Esophagus (tissue), 2 donors: ENCODE results near the gene TMEM253. TPM values are rescaled to one million over a fixed set of nuclear protein-coding genes. Genes with fewer than 3 reads are reported as not detected.

Experiments used
- H3K27ac ChIP-seq, 2 donors: one replicate each; pipeline ENCODE4 v1.5.1; 2013; ENCODE audit warnings: low read depth in 2 of 2, mild to moderate bottlenecking in 2 of 2, inconsistent platforms in 1 of 2, low read length in 1 of 2, moderate library complexity in 1 of 2
- H3K27me3 ChIP-seq, 2 donors: one replicate each; pipeline ENCODE4 v1.6.1; 2013; ENCODE audit warnings: low read length in 2 of 2, control low read depth in 1 of 2, mild to moderate bottlenecking in 1 of 2; ENCODE audit not compliant: insufficient read depth in 2 of 2, control insufficient read depth in 1 of 2
- H3K36me3 ChIP-seq, 2 donors: one replicate each; pipeline ENCODE4 v1.6.1; 2013; ENCODE audit warnings: low read length in 1 of 2; ENCODE audit not compliant: control insufficient read depth in 2 of 2, insufficient read depth in 2 of 2
- H3K4me1 ChIP-seq, 2 donors: one replicate each; pipeline ENCODE4 v1.6.1; 2013; ENCODE audit warnings: low read length in 1 of 2; ENCODE audit not compliant: control insufficient read depth in 2 of 2, insufficient read depth in 2 of 2
- H3K4me3 ChIP-seq, 2 donors: one replicate each; pipeline ENCODE4 v1.5.1; 2013; ENCODE audit warnings: low read length in 2 of 2, mild to moderate bottlenecking in 2 of 2, low read depth in 1 of 2, moderate library complexity in 1 of 2
- H3K9me3 ChIP-seq, 2 donors: one replicate each; pipeline ENCODE4 v1.6.1; 2013; ENCODE audit warnings: mild to moderate bottlenecking in 2 of 2, low read depth in 1 of 2, low read length in 1 of 2, moderate library complexity in 1 of 2; ENCODE audit not compliant: control insufficient read depth in 2 of 2, insufficient read depth in 1 of 2
- WGBS, 2 donors: extraction: QIAGEN DNeasy Blood & Tissue Kit; methylation state at CpG; one replicate each; pipeline ENCODE4 v1.1.7; 2013; 5-methylcytosine and 5-hydroxymethylcytosine counted together
- polyA plus RNA-seq, 2 donors: library from polyadenylated mRNA; stranded (reverse); fragments of 200-250 nt; gene quantifications; one replicate each; pipeline ENCODE4 v1.2.3, GENCODE V29; 2013
- donor health status: healthy with polysubstance abuse.
- donor health status: Bipolar disorder and iron deficiency.

TMEM253 gene
- polyA plus RNA-seq, 2 donors: 1.6 to 1.8 TPM

DNA sequence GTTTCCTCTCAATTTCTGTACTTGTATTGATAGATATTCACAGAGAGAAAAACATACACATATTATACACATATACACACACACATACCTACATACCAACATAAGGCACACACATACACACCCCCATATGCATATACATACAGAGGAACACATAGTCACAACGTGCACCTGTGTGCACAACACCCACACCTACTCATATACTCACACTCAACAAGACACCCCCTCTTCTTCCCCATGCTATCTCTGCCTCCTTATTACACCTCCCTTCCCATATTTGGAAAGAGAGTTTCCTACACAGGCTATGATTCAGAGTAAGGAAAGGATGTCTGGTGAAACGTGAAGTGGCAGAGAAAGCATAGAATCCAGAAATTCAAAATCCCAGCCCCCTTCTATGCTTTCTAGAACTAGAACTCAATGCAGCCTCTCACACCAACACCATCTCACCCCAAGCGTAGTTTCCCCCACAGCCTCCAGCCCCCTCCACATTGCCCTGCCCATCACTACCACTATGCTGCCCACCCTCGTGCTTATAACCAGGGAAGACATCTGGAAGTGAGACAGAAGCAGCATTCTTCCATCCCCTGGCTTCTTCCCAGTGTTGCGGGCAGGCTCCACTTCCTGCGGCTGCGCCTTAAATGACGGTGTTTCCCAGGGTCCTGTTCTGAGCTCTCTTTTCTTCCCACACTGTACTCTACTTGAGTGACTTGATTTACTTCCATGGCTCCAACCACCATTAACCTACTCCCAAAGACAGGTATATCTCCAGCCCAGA, 40.8 kb upstream of the TMEM253 start:
- Histone ChIP-seq H3K27ac (no peak overlapping the region), H3K36me3 (no peaks in the 10 kb centered on the region), H3K4me3 (no peak overlapping the region), H3K4me1 (no peaks in the 10 kb centered on the region), H3K9me3 (no peaks in the 10 kb centered on the region), H3K27me3 (no peaks in the 10 kb centered on the region)
- WGBS, 2 donors: 70 to 71% methylated on average over 8 of the region's 8 CpGs

DNA sequence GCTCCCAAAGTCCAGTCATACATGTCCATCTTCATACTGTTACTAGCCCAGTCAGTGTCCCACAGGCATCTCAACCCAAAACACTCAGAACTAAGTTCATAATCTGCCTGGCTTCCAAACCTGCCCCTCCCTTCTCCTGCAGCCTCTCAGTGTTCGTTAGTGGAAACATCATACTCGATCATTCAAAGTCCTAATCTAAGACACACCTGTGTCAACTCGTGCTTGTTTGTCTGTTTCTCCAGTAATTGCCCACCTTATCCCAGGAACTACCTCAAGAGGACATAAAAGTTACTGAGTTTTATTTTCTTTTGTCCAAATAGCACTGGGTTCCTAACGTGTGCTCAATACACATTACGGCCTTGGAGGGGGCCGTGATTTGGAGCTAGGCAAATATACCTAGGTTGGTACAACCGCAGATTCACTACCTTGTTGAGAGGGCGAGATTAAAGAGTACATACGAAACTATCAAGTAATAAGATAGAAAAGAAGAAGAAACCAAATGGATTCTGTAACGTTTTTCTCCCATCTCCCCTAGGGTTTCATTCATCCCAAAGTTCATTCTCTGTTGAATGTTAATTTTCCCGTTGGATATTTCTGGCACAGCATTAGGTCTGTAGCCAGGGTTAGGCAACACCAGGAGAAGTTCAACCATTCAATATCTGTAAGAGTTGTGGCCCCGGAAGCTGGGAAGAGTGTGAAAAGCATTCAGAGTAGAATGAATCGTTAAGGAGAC, 40.1 kb upstream of the TMEM253 start:
- 58 to 74% methylated on average over 13 of the region's 13 CpGs for WGBS, 2 donors

DNA sequence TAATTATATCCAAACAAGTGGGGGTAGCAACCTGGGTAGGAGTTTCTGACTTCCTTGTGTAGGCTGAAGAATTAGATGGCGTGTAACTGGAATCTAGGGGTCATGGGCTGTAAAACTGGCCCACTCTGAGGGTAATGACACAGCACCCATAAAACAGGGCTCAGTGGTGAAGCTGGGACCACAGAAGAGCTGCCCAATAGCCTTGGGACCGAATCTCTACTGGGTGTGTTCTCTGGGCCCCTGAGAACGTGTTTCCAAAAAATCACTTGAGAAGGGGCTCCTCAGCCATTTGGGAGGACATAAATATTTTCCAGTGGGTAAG, 39.6 kb upstream of the TMEM253 start:
- Histone ChIP-seq H3K4me1 (no peaks in the 10 kb centered on the region), H3K27ac (no peak overlapping the region)
- WGBS, 2 donors: 80 to 88% methylated on average over 3 of the region's 3 CpGs

More for the DNA sequence above, 40.1 kb upstream of the TMEM253 start:
- no peak overlapping the region for H3K27ac ChIP-seq
- H3K4me3 ChIP-seq: no peak overlapping the region
- no peaks in the 10 kb centered on the region for H3K36me3 ChIP-seq
- H3K9me3 ChIP-seq: no peaks in the 10 kb centered on the region
- H3K27me3 ChIP-seq: no peaks in the 10 kb centered on the region
- H3K4me1 ChIP-seq: no peaks in the 10 kb centered on the region

DNA sequence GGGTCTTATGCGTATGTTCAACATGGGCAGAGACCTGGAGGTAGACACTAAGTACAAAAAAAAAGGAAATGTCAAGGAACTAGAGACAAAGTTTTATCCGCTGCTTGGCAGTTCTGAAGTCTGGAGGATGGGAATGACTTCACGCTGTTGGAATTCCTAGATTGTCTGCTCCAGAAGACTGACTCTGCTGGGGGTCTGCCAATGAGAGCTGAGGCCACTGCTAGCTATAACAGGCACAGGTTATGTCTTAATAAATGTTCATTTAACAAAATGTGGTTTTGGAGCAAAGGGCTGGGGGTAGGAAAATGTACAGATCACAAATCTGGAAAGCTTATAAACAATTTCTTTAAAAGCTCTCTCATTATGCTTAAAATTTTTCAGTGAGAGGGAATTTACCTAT, 37.4 kb upstream of the TMEM253 start:
- Histone ChIP-seq H3K4me1 (no peaks in the 10 kb centered on the region), H3K4me3 (no peak overlapping the region), H3K36me3 (no peaks in the 10 kb centered on the region), H3K27me3 (no peaks in the 10 kb centered on the region), H3K9me3 (no peaks in the 10 kb centered on the region), H3K27ac (no peak overlapping the region)
- WGBS, 2 donors: 49 to 53% methylated on average over 3 of the region's 3 CpGs

More for the DNA sequence above, 39.6 kb upstream of the TMEM253 start:
- Histone ChIP-seq H3K9me3 (no peaks in the 10 kb centered on the region), H3K4me3 (no peak overlapping the region), H3K36me3 (no peaks in the 10 kb centered on the region), H3K27me3 (no peaks in the 10 kb centered on the region)

DNA sequence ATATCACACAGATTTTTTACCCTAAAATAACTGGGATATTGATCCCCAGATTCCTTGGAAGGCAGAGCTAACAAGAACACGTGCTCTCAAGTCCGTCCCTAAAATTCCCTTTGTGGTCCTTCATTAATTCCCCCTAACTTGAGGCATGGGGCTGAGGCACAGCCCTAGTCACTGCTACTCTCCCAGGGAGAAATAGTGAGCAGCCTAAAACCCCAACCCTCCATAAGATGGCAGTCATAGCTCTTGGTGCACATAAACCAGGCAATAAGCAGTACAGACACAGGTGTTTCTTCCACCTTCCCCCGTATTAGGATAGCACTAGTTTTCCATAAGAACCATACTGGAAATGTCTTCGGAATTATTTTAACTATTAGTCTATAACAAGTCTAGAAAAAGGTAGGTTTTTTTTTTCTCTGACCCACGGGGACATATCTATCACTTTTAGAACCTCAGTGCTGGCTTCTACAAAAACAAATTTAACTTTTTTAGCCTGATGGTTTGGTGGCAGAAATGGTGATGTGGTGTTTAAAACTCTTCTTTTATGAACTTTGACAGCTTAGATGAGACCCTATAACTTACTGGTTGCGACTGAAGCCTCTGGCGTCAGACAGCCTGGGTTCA, 33.9 kb upstream of the TMEM253 start:
- Histone ChIP-seq H3K4me1 (peaks cover 0 to 6% of the 10 kb centered on the region in 2 donors), H3K36me3 (no peaks in the 10 kb centered on the region), H3K4me3 (no peak overlapping the region), H3K9me3 (no peaks in the 10 kb centered on the region), H3K27me3 (peaks cover 0 to 3% of the 10 kb centered on the region in 2 donors), H3K27ac (no peak overlapping the region)
- 70 to 72% methylated on average over 7 of the region's 7 CpGs for WGBS, 2 donors

DNA sequence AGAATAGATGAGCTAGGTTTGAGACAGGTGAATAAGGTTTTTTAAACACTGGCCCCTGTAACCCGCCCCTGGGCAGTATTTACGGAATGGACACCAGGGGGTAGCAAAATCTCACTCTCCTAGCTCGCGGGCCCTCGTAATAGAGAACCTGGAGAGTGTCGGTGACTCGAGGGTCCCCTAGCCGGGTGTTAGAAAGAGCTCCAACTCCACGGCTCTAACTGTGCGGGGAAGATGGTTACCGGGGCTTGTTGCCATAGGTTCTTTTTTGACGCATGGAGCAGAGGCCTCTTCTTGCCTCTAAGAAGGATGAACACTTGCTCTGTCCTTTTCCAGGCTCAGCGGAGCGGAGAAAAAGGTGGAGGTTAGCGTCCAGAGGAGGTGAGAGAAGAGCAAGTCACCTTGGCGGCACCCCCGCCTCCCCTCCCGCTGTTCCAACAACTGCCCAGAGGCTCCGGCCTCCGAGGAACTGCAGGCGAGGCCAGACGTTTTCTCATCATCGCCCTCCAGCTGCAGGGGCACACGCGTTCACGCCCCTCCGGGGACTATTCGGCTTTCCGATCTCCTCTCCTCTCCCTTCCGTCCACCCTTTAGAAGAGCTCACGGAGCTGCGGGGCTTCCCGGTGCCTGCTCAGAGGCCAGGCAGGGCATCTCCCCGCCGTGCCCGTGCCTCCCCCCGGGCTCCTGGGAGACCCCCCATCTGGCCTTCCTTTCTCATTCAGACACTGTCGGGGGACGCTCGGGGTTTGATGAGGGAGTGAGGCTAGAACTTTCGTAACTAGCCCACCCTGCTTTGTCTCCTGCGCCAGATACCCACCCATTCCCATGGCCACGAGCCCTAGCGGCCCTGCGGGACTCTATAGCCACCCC, 32.1 kb upstream of the TMEM253 start:
- Histone ChIP-seq H3K27ac (peak overlapping the region in 1 of 2 donors; percentile 73), H3K36me3 (no peaks in the 10 kb centered on the region), H3K9me3 (no peaks in the 10 kb centered on the region), H3K27me3 (peaks cover 0 to 3% of the 10 kb centered on the region in 2 donors), H3K4me1 (peaks cover 0 to 6% of the 10 kb centered on the region in 2 donors), H3K4me3 (peak overlapping the region in 1 of 2 donors; percentile 52)
- 4 to 5% methylated on average over 45 of the region's 45 CpGs for WGBS, 2 donors

DNA sequence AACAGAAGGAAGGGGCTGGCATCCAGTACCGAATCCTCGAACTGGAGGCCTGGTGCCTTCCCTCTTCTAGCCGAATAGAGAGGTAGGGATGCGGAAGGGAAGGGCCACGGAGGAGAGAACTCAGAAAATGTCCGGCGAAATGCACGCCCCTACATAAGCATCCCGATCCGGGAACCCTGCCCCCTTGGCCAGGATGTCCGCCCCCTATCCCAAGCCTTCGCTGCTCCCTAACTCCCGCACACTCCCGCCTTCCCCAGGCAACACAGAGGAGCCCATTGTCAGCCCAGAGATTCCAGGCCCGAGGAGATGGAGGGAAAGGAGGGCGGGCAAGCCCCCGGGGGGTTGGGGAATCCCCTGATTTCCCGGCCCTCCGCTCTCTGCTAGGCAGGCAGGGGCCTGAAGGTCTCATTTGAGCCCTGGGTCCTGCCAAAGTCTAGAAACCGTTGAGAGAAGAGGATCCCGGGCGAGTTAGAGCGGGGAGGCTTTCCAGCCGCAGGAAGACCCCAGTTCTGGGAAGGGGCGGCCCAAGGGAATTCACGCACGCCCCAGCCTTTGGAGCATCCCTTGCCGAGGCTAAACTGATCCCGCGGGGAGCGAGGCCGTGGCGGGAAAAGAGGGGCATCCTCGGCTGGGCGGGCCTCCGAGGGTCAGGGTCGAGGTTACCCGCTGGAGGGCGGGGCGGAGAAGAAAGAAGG, 31.3 kb upstream of the TMEM253 start:
- no peaks in the 10 kb centered on the region for H3K9me3 ChIP-seq
- 2 to 3% methylated on average over 39 to 40 of the region's 40 CpGs for WGBS, 2 donors
- peak overlapping the region; percentile 40 to 73 for H3K27ac ChIP-seq
- H3K4me1 ChIP-seq: peaks cover 0 to 6% of the 10 kb centered on the region in 2 donors
- no peaks in the 10 kb centered on the region for H3K36me3 ChIP-seq
- peaks cover 0 to 3% of the 10 kb centered on the region in 2 donors for H3K27me3 ChIP-seq
- peak overlapping the region; percentile 49 to 52 for H3K4me3 ChIP-seq

DNA sequence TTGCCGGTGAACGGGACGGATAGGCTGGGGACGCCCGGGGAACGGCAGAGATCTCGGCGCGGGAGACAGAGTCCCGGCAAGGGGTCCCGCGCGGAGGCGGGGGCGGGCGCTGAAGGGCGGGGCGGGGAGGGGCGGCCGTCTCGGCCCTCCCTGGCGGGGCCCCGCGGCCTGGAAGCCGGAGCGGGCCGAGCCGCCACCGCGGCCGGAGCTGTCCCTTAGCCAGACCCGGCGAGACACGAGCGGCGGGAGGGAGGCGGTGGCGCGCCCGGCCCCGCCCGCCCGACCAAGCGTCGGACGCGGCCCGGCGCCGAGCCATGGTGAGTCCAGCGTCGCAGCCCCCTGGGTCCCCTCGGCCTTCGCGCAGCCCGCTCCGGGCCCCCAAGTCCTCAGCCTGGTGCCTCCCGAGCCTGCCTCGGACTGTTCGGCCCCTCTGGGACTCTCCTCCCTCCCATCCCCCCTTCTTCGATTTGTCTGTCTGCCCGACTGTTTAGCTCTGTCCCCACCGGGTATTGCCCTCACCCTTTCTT, 30.7 kb upstream of the TMEM253 start, which contains the start of gene ARHGEF40:
ARHGEF40 (plus strand) TSS at position 222 of the 527 bp plus-strand sequence; CDS start at position 315, 93 bp downstream.
- 0 to 1% methylated on average over 35 to 63 of the region's 63 CpGs for WGBS, 2 donors
- Histone ChIP-seq H3K36me3 (no peaks in the 10 kb centered on the region), H3K4me1 (peaks cover 0 to 6% of the 10 kb centered on the region in 2 donors), H3K9me3 (no peaks in the 10 kb centered on the region), H3K27me3 (peaks cover 0 to 3% of the 10 kb centered on the region in 2 donors), H3K27ac (peak within 1 kb of the TSS; percentile 73 to 78), H3K4me3 (peak within 1 kb of the TSS; percentile 52 to 60)
